Left lung (tissue), 10 donors: ENCODE measurements around the gene CST9L. TPM values are rescaled to one million over a fixed set of nuclear protein-coding genes. Genes with fewer than 3 reads are reported as not detected.
"Not testable (repeated sequence)": the region's sequence is repeated elsewhere in the genome, so short reads cannot be mapped to it uniquely, and the experiment has no call there.

ENCODE experiments used
- ATAC-seq: fragments of 200-7000 bp; cut with Tn5 transposase; one replicate; pipeline ENCODE4 v1.9.1; 2020; ENCODE audit warnings: moderate library complexity
- DNase-seq, 4 donors: peaks; one replicate each; pipeline ENCODE4 v3.0.0-alpha.2; 2013 to 2020
- H3K27ac ChIP-seq, 2 donors: fragments of 200-600 bp; sonication (generic) in 1 of 2; one replicate each; pipeline versions ENCODE4 v1.5.0 to v1.8.0; 2020 to 2021
- H3K27me3 ChIP-seq, 2 donors: fragments of 200-600 bp; sonication (generic) in 1 of 2; one replicate each; pipeline versions ENCODE4 v1.5.0 to v1.8.0; 2020 to 2021
- H3K36me3 ChIP-seq, 2 donors: fragments of 200-600 bp; sonication (generic) in 1 of 2; one replicate each; pipeline versions ENCODE4 v1.5.0 to v1.8.0; 2020 to 2021
- H3K4me1 ChIP-seq, 2 donors: fragments of 200-600 bp; one replicate each; pipeline ENCODE4 v1.8.0; 2021
- H3K4me3 ChIP-seq, 2 donors: fragments of 200-600 bp; sonication (generic) in 1 of 2; one replicate each; pipeline versions ENCODE4 v1.5.0 to v1.8.0; 2020 to 2021; ENCODE audit warnings: mild to moderate bottlenecking in 1 of 2
- H3K9me3 ChIP-seq, 2 donors: fragments of 200-600 bp; sonication (generic) in 1 of 2; one replicate each; pipeline versions ENCODE4 v1.5.0 to v1.8.0; 2020 to 2021
- intact Hi-C, 2 donors: fragments of 100-400 bp; cut with DNase I; formaldehyde crosslinking; loops; one replicate each; pipeline versions ENCODE4 v1.11.2 to v1.14.2; 2022
- polyA plus RNA-seq, 6 donors: library from polyadenylated mRNA; unstranded; fragments of 120-200 nt; gene quantifications; one replicate each; pipeline ENCODE4 v1.2.1, GENCODE V29; 2013; ENCODE audit not compliant: insufficient read length in 6 of 6
- total RNA-seq, 2 donors: library from RNA; stranded (reverse); fragmentation: NEBNext Ultra II Directional; extraction: Animal tissue kit (Norgen Biotek cat#: 25700); gene quantifications; one replicate each; pipeline ENCODE4 v1.2.1, GENCODE V29; 2021
- TF ChIP-seq, protein P1 (sequence below), 2 donors: fragments of 200-600 bp; sonication (generic) in 1 of 2; IDR thresholded peaks; one replicate each; pipeline versions ENCODE4 v1.5.0 to v1.8.0; 2021; ENCODE audit warnings: antibody characterized with exemption in 2 of 2
- donor health status: DM: no; HTN: yes; CAD: no.
- donor health status: DM: no; HTN: no; CAD: no.

CST9L gene
- total and polyA plus RNA-seq, 8 donors = not detected

DNA sequence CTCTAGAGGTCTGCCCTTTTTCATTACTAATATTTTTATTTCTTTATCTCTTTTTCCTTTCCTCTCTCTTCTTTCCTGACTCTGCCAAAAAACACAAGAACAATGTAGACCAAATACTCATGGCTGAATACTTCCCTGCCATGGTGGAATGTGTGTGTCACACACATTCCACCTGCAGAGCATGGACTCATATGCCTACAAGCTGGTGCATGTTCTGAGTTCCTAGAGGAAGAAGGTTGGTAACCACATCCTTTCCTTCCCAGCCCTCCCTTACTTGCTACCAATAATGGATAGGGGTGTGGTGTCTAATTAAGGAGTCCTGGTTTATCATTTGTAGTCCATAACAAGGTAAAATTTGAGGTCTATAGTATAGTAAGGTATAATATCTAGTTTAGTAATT is 15.2 kb upstream of the CST9L start:
- no peak for DNase-seq
- H3K36me3 ChIP-seq = no peaks in the 10 kb centered on the region
- no peak overlapping the region for H3K4me3 ChIP-seq
- peaks cover 0 to 3% of the 10 kb centered on the region in 2 donors for H3K9me3 ChIP-seq
- peaks cover 0 to 9% of the 10 kb centered on the region in 2 donors for H3K27me3 ChIP-seq
- no peak overlapping the region for H3K27ac ChIP-seq
- TF ChIP-seq, protein P1, sequence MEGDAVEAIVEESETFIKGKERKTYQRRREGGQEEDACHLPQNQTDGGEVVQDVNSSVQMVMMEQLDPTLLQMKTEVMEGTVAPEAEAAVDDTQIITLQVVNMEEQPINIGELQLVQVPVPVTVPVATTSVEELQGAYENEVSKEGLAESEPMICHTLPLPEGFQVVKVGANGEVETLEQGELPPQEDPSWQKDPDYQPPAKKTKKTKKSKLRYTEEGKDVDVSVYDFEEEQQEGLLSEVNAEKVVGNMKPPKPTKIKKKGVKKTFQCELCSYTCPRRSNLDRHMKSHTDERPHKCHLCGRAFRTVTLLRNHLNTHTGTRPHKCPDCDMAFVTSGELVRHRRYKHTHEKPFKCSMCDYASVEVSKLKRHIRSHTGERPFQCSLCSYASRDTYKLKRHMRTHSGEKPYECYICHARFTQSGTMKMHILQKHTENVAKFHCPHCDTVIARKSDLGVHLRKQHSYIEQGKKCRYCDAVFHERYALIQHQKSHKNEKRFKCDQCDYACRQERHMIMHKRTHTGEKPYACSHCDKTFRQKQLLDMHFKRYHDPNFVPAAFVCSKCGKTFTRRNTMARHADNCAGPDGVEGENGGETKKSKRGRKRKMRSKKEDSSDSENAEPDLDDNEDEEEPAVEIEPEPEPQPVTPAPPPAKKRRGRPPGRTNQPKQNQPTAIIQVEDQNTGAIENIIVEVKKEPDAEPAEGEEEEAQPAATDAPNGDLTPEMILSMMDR (IDR thresholded peaks at IDR 0.05) = no peak
- no peaks in the 10 kb centered on the region for H3K4me1 ChIP-seq
- intact Hi-C loops = no loop called here
- ATAC-seq = no peak

- Histone ChIP-seq H3K4me1 (no peaks in the 10 kb centered on the region), H3K9me3 (peaks cover 0 to 3% of the 10 kb centered on the region in 2 donors), H3K27ac (no peak overlapping the region), H3K4me3 (no peak overlapping the region), H3K27me3 (peaks cover 0 to 9% of the 10 kb centered on the region in 2 donors), H3K36me3 (no peaks in the 10 kb centered on the region)
- intact Hi-C loops = no loop called here
- no peak for ATAC-seq
- TF ChIP-seq, protein P1 (IDR thresholded peaks at IDR 0.05) = no peak
- no peak for DNase-seq
These were observed 14.0 kb upstream of the CST9L start for GRCh38 chr20:23582293-23582692.

- H3K4me3 ChIP-seq, ATAC-seq, H3K36me3 ChIP-seq, intact Hi-C loops, H3K9me3 ChIP-seq, H3K27me3 ChIP-seq, DNase-seq, H3K27ac ChIP-seq, H3K4me1 ChIP-seq: not testable (repeated sequence)
These were observed 13.5 kb upstream of the CST9L start for GRCh38 chr20:23581833-23582232.

DNA sequence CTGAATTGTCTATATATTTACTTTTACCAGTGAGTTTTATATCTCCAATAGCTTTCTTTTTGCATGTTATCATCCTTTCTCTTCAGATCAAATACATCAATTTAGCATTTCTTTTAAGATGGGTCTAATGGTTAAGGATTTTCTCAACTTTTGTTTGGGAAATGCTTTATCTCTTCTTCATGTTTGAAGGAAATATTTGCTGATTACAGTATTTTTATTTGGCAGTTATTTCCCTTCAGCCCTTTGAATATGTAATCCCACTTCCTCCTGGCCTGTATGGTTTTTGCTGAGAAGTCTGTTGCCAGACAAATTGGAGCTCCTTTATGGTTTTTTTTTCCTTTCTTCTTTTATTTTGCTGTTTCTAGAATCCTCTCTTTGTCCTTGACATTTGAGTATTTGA is 6.7 kb upstream of the CST9L start:
- Histone ChIP-seq H3K36me3 (no peaks in the 10 kb centered on the region), H3K27me3 (no peaks in the 10 kb centered on the region), H3K4me3 (no peak overlapping the region), H3K9me3 (no peaks in the 10 kb centered on the region), H3K4me1 (no peaks in the 10 kb centered on the region), H3K27ac (no peak overlapping the region)
- intact Hi-C loops = no loop called here
- TF ChIP-seq, protein P1 (IDR thresholded peaks at IDR 0.05) = no peak
- DNase-seq (no peak), ATAC-seq (no peak)

DNA sequence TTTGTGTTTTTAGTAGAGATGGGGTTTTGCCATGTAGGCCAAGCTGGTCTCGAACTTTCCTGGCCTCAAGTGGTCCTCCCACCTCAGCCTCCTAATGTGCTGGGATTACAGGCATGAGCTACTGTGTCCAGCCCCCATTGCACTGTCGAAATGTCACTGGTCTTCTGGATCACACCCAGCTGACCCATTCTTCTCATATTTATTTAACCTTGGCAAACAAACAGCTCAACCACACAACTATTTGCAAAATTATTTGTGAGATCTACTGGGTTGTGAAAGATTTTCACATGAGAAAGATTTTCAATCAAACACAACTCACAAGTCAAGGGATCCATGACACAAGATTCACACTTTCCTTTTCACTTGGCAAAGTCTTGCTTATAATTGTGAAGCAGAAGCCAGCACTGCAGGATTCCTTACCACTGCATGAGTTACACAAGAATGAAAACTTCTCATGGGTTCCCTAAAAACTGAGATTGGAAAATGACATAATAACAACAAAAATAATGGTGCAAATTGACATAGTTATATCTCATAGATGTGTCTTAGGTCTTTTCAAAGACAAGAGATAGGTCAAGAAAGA is 2.0 kb upstream of the CST9L start:
- Histone ChIP-seq H3K4me1 (no peaks in the 10 kb centered on the region), H3K4me3 (no peak overlapping the region), H3K9me3 (no peaks in the 10 kb centered on the region), H3K27ac (no peak overlapping the region), H3K36me3 (no peaks in the 10 kb centered on the region), H3K27me3 (no peaks in the 10 kb centered on the region)
- ATAC-seq (no peak), DNase-seq (no peak)
- intact Hi-C loops = no loop called here
- TF ChIP-seq, protein P1 (IDR thresholded peaks at IDR 0.05) = no peak

DNA sequence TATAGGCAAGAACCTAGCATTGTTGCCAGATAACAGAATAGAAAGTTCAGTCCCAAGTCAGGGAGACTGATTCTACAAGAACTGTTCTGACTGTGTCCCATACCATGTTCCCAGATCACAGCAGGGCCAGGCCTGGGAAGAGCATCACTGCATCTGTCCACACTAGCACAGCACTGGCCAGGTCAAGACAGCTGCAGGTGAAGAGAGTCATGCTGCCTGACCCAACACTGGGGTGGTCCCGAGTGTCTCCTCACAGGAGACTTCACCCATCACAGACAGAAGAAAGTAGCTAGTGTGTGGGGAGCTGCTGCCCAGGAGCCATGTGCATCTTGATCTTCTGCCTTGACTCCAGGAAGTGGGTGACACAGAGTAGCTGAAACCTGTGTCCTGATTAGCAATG is 1.3 kb upstream of the CST9L start:
- H3K36me3 ChIP-seq = no peaks in the 10 kb centered on the region
- no peak overlapping the region for H3K27ac ChIP-seq
- TF ChIP-seq, protein P1 (IDR thresholded peaks at IDR 0.05) = no peak
- DNase-seq = no peak
- no peaks in the 10 kb centered on the region for H3K27me3 ChIP-seq
- H3K4me1 ChIP-seq = no peaks in the 10 kb centered on the region
- no peaks in the 10 kb centered on the region for H3K9me3 ChIP-seq
- H3K4me3 ChIP-seq = no peak overlapping the region
- no peak for ATAC-seq
- intact Hi-C loops = no loop called here
